Measurements from ENCODE around the gene MTFMT. TPM values are rescaled to one million over a fixed set of nuclear protein-coding genes. Genes with fewer than 3 reads are reported as not detected.
"Not testable (repeated sequence)": the region's sequence is repeated elsewhere in the genome, so short reads cannot be mapped to it uniquely, and the experiment has no call there.

The MTFMT gene
- total and polyA plus RNA-seq, 8 donors, result 12.7 to 21.7 (median 17.8) TPM

DNA sequence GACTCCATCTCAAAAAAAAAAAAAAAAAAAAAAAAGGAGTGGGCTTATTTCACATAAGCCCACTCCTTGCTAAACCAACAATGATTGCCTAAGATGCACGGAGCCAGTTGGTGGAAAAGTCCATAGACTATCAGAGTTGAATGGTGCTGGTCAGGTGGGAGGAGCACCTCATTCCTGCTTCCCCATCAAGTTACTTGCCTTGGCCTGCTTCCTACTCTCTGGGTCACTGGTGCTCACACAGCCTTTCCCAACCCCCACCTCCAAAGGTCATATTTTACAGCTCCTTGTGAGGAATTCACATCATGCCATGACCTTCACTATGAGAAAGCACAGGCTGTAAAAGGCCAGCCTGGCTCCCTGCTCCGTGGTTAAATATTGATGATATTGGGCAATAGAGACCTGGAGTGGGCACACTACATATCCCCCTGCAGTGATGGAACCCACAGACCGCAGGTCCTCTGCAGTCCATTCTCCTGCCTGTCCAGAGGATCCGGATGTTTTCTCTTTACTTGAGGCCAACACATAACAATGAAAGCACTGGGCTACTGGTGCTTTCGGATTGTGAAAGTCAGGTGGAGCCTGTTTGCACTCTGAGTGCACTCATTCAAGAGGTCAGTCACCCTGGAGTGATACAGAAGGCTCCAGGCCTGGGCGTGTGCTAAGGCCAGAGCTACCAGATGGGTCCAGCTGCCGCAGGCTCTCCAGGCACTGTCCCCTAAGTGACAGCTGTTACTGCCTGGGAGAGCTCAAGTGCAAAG, 15.5 kb upstream of the MTFMT start, which contains the start of gene SLC51B:
Gene SLC51B, plus strand, starts transcription at position 664 of the 758 bp plus-strand sequence. CDS start 4,618 bp downstream, outside the sequence.
- Histone ChIP-seq H3K9me3 (no peaks in the 10 kb centered on the region), H3K27me3 (no peaks in the 10 kb centered on the region), H3K4me3 (no peak within 1 kb of the TSS), H3K4me1 (peaks cover 9 to 25% of the 10 kb centered on the region in 2 donors), H3K36me3 (no peaks in the 10 kb centered on the region), H3K27ac (peak within 1 kb of the TSS in 1 of 2 donors; percentile 41)
- ATAC-seq, result peak; percentile 90
- TF ChIP-seq, protein P1, sequence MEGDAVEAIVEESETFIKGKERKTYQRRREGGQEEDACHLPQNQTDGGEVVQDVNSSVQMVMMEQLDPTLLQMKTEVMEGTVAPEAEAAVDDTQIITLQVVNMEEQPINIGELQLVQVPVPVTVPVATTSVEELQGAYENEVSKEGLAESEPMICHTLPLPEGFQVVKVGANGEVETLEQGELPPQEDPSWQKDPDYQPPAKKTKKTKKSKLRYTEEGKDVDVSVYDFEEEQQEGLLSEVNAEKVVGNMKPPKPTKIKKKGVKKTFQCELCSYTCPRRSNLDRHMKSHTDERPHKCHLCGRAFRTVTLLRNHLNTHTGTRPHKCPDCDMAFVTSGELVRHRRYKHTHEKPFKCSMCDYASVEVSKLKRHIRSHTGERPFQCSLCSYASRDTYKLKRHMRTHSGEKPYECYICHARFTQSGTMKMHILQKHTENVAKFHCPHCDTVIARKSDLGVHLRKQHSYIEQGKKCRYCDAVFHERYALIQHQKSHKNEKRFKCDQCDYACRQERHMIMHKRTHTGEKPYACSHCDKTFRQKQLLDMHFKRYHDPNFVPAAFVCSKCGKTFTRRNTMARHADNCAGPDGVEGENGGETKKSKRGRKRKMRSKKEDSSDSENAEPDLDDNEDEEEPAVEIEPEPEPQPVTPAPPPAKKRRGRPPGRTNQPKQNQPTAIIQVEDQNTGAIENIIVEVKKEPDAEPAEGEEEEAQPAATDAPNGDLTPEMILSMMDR (IDR thresholded peaks at IDR 0.05), result no peak
- intact Hi-C loops (cut with DNase I), result no loop called here
- peak in 2 of 4 donors; percentile 70 to 89 for DNase-seq

DNA sequence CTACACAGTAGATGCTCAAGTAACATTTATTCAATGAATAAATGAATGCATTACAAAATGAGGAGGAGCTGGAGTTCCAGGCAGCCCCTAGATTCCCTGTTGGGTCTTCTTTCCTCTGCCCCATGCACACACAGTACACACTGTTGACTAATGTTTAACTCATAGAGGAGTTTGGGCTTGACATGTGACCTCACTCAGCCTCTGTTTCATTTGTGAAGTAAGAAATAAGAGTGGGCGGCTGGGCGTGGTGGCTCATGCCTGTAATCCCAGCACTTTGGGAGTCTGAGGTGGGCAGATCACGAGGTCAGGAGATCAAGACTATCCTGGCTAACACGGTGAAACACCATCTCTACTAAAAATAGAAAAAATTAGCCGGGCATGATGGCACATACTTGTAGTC, 14.8 kb upstream of the MTFMT start:
- H3K36me3 ChIP-seq; intact Hi-C loops (cut with DNase I); H3K9me3 ChIP-seq; H3K4me3 ChIP-seq; H3K27me3 ChIP-seq: not testable (repeated sequence)
- Histone ChIP-seq H3K27ac (peak overlapping the region in 1 of 2 donors; percentile 41), H3K4me1 (peaks cover 9 to 18% of the 10 kb centered on the region in 2 donors)
- ATAC-seq, result peak; percentile 76
- peak in 1 of 4 donors; percentile 60 for DNase-seq

DNA sequence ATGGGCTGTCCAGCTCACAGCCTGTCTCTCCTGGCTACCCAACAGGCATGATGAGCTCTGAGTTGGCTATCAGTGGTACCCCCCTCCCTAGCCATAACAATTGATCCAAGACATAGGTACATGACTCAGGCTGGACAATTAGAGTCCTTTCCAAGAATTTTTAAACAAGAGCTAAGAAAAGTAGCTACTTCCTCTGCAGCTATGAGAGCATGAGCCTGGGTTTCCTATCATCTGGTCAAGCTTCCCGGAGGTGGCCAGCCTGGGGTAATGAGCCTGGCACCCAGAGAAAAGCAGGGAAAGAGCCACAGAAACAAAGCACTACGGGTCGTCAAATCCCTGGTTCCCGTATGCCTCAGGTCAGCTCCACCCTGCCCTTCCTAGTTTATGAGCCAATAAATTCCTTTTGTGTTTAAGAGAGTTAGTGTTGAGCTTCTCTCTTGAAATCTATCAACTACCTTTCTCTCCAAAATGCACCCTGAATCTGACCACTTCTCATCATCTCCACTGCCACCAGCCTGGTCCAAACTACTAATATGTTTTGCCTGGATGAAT, 13.4 kb upstream of the MTFMT start:
- Histone ChIP-seq H3K9me3 (no peaks in the 10 kb centered on the region), H3K27ac (no peak overlapping the region), H3K27me3 (no peaks in the 10 kb centered on the region), H3K4me1 (peaks cover 9 to 14% of the 10 kb centered on the region in 2 donors), H3K4me3 (no peak overlapping the region), H3K36me3 (no peaks in the 10 kb centered on the region)
- intact Hi-C loops (cut with DNase I), result no loop called here
- TF ChIP-seq, protein P1 (IDR thresholded peaks at IDR 0.05), result no peak
- no peak for ATAC-seq
- DNase-seq, result no peak

DNA sequence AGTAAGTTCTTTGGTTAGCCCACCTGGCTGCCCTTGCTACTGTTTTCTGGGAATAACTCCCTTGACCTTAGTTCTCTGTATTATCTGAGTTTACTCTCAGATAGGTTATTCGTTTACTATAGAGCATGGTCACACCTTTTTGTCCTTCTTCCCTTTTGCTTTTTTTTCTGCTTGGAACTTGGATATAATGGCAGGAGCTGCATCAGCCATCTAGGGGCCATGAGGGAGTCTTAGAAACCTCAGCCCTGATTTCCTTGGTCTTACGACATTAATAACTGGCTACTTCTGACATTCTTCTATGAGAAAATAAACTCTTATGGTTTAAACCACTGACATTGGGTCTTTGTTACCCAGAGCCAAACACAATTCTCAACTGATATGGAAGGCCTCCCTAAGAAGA, 12.3 kb upstream of the MTFMT start:
- Histone ChIP-seq H3K27me3 (no peaks in the 10 kb centered on the region), H3K4me3 (no peak overlapping the region), H3K27ac (no peak overlapping the region), H3K36me3 (no peaks in the 10 kb centered on the region), H3K9me3 (no peaks in the 10 kb centered on the region), H3K4me1 (peaks cover 9 to 14% of the 10 kb centered on the region in 2 donors)
- DNase-seq, result no peak
- intact Hi-C loops (cut with DNase I), result no loop called here
- TF ChIP-seq, protein P1 (IDR thresholded peaks at IDR 0.05), result no peak
- ATAC-seq, result no peak

DNA sequence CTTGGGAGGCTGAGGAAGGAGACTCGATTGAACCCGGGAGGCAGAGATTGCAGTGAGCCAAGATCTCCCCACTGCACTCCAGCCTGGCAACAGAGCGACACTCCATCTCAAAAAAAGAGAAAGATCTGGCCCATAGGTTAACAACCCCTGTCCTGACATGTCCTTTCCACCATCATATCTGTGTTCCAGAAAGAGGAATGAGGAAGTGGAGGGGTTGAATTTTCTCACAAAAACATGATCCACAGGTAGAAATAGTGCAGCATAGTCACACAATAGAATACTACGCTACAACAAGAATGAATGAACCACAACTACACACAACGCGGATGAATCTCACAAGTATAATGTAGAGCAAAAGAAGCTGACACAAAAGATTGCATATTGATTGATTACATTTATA, 11.0 kb upstream of the MTFMT start:
- ATAC-seq (no peak), DNase-seq (no peak)
- Histone ChIP-seq H3K27ac (no peak overlapping the region), H3K9me3 (no peaks in the 10 kb centered on the region), H3K27me3 (no peaks in the 10 kb centered on the region), H3K36me3 (no peaks in the 10 kb centered on the region), H3K4me3 (no peak overlapping the region), H3K4me1 (peaks cover 9 to 11% of the 10 kb centered on the region in 2 donors)
- TF ChIP-seq, protein P1 (IDR thresholded peaks at IDR 0.05), result no peak
- intact Hi-C loops (cut with DNase I), result no loop called here
